Measurements from ENCODE around the gene ZMYND8. TPM values are rescaled to one million over a fixed set of nuclear protein-coding genes. Genes with fewer than 3 reads are reported as not detected.

The ZMYND8 gene
- total RNA-seq, 1 donor: 18.8 TPM

DNA sequence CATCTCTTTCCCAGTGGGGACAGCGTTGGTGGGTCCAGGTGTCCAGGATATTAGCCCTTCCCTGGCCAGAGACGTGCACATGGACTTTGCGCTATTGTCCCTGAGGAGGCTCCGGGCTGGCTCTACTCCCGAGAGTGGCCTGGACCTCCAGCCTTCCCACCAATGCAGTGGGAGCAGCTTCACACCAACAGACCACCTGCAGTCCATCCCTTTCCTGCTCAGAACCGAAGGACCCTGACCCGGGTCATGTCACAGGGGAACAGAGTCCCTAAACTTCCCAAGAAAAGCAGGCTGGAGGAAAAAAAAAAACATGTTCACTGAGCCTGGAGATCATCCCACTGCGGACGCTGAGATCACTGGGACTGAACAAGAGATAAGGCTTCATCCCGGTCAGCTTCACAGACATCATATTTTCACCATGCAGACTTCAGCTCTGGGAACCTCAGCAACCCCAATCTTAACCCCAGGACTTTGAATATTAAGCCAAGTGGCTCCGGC, 18.3 kb downstream of the ZMYND8 start:
- Histone ChIP-seq H4K20me1 (ENCODE audit: insufficient read depth, low read length) (no peaks in the 10 kb centered on the region), H3K9me3 (ENCODE audit: low read depth, low read length) (no peaks in the 10 kb centered on the region), H3K4me2 (ENCODE audit: insufficient read depth, low read length) (no peak overlapping the region), H3K79me2 (ENCODE audit: insufficient read depth, low read length) (peaks cover 54% of the 10 kb centered on the region), H3K4me1 (ENCODE audit: insufficient read depth, low read length) (peaks cover 32% of the 10 kb centered on the region), H3K27me3 (ENCODE audit: insufficient read depth, low read length) (no peaks in the 10 kb centered on the region), H2AFZ (ENCODE audit: low read length) (no peak overlapping the region), H3K36me3 (ENCODE audit: insufficient read depth, low read length) (peaks cover 5% of the 10 kb centered on the region), H3K27ac (ENCODE audit: low read depth, low read length) (no peak overlapping the region), H3K4me3 (ENCODE audit: insufficient read depth, low read length) (no peak overlapping the region)
- DNase-seq (ENCODE audit: insufficient read length, low spot score, missing footprints): no peak
- TF ChIP-seq, protein P1, sequence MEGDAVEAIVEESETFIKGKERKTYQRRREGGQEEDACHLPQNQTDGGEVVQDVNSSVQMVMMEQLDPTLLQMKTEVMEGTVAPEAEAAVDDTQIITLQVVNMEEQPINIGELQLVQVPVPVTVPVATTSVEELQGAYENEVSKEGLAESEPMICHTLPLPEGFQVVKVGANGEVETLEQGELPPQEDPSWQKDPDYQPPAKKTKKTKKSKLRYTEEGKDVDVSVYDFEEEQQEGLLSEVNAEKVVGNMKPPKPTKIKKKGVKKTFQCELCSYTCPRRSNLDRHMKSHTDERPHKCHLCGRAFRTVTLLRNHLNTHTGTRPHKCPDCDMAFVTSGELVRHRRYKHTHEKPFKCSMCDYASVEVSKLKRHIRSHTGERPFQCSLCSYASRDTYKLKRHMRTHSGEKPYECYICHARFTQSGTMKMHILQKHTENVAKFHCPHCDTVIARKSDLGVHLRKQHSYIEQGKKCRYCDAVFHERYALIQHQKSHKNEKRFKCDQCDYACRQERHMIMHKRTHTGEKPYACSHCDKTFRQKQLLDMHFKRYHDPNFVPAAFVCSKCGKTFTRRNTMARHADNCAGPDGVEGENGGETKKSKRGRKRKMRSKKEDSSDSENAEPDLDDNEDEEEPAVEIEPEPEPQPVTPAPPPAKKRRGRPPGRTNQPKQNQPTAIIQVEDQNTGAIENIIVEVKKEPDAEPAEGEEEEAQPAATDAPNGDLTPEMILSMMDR (IDR thresholded peaks at IDR 0.05; ENCODE audit: extremely low read depth, low read depth, low read length): no peak

DNA sequence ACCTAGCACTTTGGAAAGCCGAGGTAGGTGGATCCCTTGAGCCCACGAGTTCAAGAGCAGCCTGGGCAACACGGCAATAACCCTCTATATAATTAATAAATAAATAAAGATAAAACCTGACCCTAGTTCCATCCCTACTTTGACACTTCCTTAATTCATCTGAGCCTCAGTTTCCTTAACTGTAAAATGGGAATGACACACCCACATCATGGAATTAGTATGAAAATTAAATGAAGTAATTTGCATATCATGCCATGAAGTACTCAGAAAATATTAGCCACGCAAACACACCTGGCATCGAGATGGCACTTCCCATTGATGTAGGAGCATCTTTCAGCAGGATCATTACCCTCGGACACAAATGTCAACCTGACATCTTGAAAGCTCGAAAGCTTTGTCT, 19.1 kb downstream of the ZMYND8 start:
- no peak overlapping the region for H3K27ac ChIP-seq (ENCODE audit: low read depth, low read length)
- H3K4me2 ChIP-seq (ENCODE audit: insufficient read depth, low read length): no peak overlapping the region
- no peaks in the 10 kb centered on the region for H3K9me3 ChIP-seq (ENCODE audit: low read depth, low read length)
- peaks cover 55% of the 10 kb centered on the region for H3K79me2 ChIP-seq (ENCODE audit: insufficient read depth, low read length)
- peaks cover 35% of the 10 kb centered on the region for H3K4me1 ChIP-seq (ENCODE audit: insufficient read depth, low read length)
- H2AFZ ChIP-seq (ENCODE audit: low read length): no peak overlapping the region
- TF ChIP-seq, protein P1 (IDR thresholded peaks at IDR 0.05; ENCODE audit: extremely low read depth, low read depth, low read length): no peak
- DNase-seq (ENCODE audit: insufficient read length, low spot score, missing footprints): no peak
- no peaks in the 10 kb centered on the region for H3K27me3 ChIP-seq (ENCODE audit: insufficient read depth, low read length)
- no peaks in the 10 kb centered on the region for H4K20me1 ChIP-seq (ENCODE audit: insufficient read depth, low read length)
- H3K36me3 ChIP-seq (ENCODE audit: insufficient read depth, low read length): peaks cover 5% of the 10 kb centered on the region
- no peak overlapping the region for H3K4me3 ChIP-seq (ENCODE audit: insufficient read depth, low read length)

DNA sequence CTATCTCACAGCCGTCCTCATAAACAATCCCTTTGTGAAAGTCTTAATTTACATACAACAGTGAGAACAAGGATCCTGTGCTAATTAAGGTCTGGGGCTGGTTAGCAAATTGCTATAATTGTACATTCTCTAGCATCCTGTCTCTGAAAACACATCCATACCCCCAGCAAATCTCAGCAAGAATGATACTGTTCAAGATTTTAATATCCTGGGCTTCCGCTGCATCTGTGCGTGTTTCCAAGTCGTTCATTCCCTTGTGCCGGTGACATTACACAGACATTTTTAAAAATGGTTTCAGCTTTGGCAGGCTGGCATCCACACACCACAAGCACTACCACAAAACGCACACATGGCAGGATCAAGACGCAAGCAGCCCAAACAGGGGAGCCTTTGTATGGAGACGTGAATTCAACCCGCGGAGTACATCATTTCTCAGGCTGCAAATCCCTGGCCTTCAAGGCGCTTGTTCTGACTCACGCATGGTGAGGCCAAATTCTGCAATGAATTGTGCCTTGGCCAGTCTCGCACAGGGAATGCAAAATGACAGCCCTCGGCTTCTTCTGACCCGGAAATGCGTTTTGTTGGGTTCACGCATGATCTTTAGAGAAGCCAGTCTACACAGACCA, 20.3 kb downstream of the ZMYND8 start:
- Histone ChIP-seq H3K27ac (ENCODE audit: low read depth, low read length) (peak overlapping the region; percentile 80), H3K36me3 (ENCODE audit: insufficient read depth, low read length) (peaks cover 5% of the 10 kb centered on the region), H3K4me1 (ENCODE audit: insufficient read depth, low read length) (peaks cover 43% of the 10 kb centered on the region), H3K4me2 (ENCODE audit: insufficient read depth, low read length) (peak overlapping the region; percentile 62), H3K9me3 (ENCODE audit: low read depth, low read length) (no peaks in the 10 kb centered on the region), H3K79me2 (ENCODE audit: insufficient read depth, low read length) (peaks cover 58% of the 10 kb centered on the region), H4K20me1 (ENCODE audit: insufficient read depth, low read length) (no peaks in the 10 kb centered on the region), H3K27me3 (ENCODE audit: insufficient read depth, low read length) (no peaks in the 10 kb centered on the region), H3K4me3 (ENCODE audit: insufficient read depth, low read length) (no peak overlapping the region), H2AFZ (ENCODE audit: low read length) (peak overlapping the region; percentile 68)
- TF ChIP-seq, protein P1 (IDR thresholded peaks at IDR 0.05; ENCODE audit: extremely low read depth, low read depth, low read length): no peak
- peak; percentile 77 for DNase-seq (ENCODE audit: insufficient read length, low spot score, missing footprints)

DNA sequence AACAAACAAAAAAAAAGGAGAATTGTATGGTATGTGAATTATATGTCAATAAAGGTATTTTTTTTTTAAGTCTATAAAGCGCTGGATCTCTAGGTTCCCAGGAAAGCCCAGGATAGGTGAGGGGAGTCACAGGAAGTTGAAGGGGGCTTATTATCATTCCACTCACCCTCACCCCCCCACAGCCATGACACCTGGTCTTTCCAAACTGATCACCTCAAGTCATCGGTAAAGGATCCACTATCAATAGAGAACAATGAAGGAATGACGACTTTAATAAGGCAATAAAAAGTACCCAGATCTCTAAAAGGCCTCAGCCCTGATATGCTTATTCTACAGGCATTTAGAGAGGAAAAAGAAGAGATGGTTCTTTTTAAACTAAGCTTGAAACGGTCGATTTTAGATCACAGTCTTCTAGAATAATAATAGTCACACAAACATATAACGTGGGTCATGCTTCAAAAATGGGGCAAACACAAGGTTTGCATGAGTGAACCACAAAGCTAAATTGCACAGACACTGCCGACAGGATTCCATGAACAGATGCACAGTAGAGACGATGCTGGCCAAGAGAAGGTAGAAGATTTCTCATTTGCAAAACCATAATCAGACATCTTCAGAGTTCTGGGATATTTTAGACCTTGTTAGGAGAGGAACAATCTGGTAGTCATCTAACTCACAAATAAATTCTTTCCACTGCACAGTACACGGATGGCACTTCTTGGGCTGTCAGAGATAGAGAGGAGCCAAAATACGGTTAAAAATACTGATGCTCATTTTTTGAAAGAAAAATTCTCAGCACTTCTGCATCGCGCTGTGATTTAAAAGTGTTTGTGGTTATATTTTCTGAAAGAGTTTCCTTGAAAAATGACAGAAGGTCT, 21.0 kb downstream of the ZMYND8 start:
- Histone ChIP-seq H3K27ac (ENCODE audit: low read depth, low read length) (peak overlapping the region; percentile 80), H2AFZ (ENCODE audit: low read length) (no peak overlapping the region), H3K4me2 (ENCODE audit: insufficient read depth, low read length) (peak overlapping the region; percentile 62), H3K9me3 (ENCODE audit: low read depth, low read length) (no peaks in the 10 kb centered on the region), H3K36me3 (ENCODE audit: insufficient read depth, low read length) (peaks cover 5% of the 10 kb centered on the region), H3K4me1 (ENCODE audit: insufficient read depth, low read length) (peaks cover 50% of the 10 kb centered on the region), H3K27me3 (ENCODE audit: insufficient read depth, low read length) (no peaks in the 10 kb centered on the region), H4K20me1 (ENCODE audit: insufficient read depth, low read length) (no peaks in the 10 kb centered on the region), H3K79me2 (ENCODE audit: insufficient read depth, low read length) (peaks cover 59% of the 10 kb centered on the region), H3K4me3 (ENCODE audit: insufficient read depth, low read length) (no peak overlapping the region)
- TF ChIP-seq, protein P1 (IDR thresholded peaks at IDR 0.05; ENCODE audit: extremely low read depth, low read depth, low read length): no peak
- DNase-seq (ENCODE audit: insufficient read length, low spot score, missing footprints): no peak
